Effector memory CD4-positive, alpha-beta T cell (primary cell): ENCODE data around the gene ACTL10.

Experiments
- DNase-seq, 3 donors: peaks; one replicate each; pipeline ENCODE4 v3.0.0-alpha.2; 2020
- H3K27ac ChIP-seq: 2 replicates; pipeline ENCODE4 v1.7.0; 2013; ENCODE audit warnings: mild to moderate bottlenecking, low read length, moderate library complexity; ENCODE audit not compliant: insufficient read depth, poor library complexity, severe bottlenecking
- H3K27me3 ChIP-seq: replicated peaks from 2 replicates; pipeline ENCODE4 v1.7.0; 2013; ENCODE audit warnings: mild to moderate bottlenecking, low read length; ENCODE audit not compliant: insufficient read depth, control insufficient read depth, poor library complexity, severe bottlenecking
- H3K36me3 ChIP-seq: 2 replicates; pipeline ENCODE4 v1.7.0; 2013; ENCODE audit warnings: mild to moderate bottlenecking, low read length, moderate library complexity; ENCODE audit not compliant: control insufficient read depth, insufficient read depth
- H3K4me1 ChIP-seq: 2 replicates; pipeline ENCODE4 v1.7.0; 2013; ENCODE audit warnings: low read length, mild to moderate bottlenecking; ENCODE audit not compliant: control insufficient read depth, insufficient read depth, poor library complexity, severe bottlenecking
- H3K4me3 ChIP-seq: 2 replicates; pipeline ENCODE4 v1.7.0; 2013; ENCODE audit warnings: low read length, low read depth, mild to moderate bottlenecking; ENCODE audit not compliant: insufficient read depth, poor library complexity, severe bottlenecking
- H3K9me3 ChIP-seq: 2 replicates; pipeline ENCODE4 v1.7.0; 2013; ENCODE audit warnings: mild to moderate bottlenecking, low read length, moderate library complexity; ENCODE audit not compliant: control insufficient read depth

Gene ACTL10

GRCh38 chr20:33666293-33667244, at the start of gene ACTL10:
Gene ACTL10 (plus strand): TSS chr20:33666943. CDS start chr20:33667498, 555 bp downstream.
- H3K4me1 ChIP-seq, result peaks cover 40% of the 10 kb centered on the region
- H3K27ac ChIP-seq, result peak within 1 kb of the TSS; percentile 64

GRCh38 chr20:33621717-33622400, 44.9 kb upstream of the ACTL10 start:
- no peak for DNase-seq
- Histone ChIP-seq H3K9me3 (no peaks in the 10 kb centered on the region), H3K36me3 (peaks cover 9% of the 10 kb centered on the region), H3K27me3 (no peaks in the 10 kb centered on the region), H3K27ac (no peak overlapping the region), H3K4me1 (peaks cover 6% of the 10 kb centered on the region), H3K4me3 (no peak overlapping the region)

More at GRCh38 chr20:33666293-33667244, at the start of gene ACTL10:
- peak; percentile 71 to 82 (median 76) for DNase-seq
- H3K27me3 ChIP-seq, result no peaks in the 10 kb centered on the region
- no peaks in the 10 kb centered on the region for H3K36me3 ChIP-seq
- no peaks in the 10 kb centered on the region for H3K9me3 ChIP-seq
- H3K4me3 ChIP-seq, result peak within 1 kb of the TSS; percentile 68

GRCh38 chr20:33622705-33623365, 43.9 kb upstream of the ACTL10 start:
- Histone ChIP-seq H3K9me3 (no peaks in the 10 kb centered on the region), H3K27ac (no peak overlapping the region), H3K36me3 (peaks cover 9% of the 10 kb centered on the region), H3K4me1 (peaks cover 6% of the 10 kb centered on the region), H3K27me3 (no peaks in the 10 kb centered on the region), H3K4me3 (no peak overlapping the region)
- no peak for DNase-seq

DNA sequence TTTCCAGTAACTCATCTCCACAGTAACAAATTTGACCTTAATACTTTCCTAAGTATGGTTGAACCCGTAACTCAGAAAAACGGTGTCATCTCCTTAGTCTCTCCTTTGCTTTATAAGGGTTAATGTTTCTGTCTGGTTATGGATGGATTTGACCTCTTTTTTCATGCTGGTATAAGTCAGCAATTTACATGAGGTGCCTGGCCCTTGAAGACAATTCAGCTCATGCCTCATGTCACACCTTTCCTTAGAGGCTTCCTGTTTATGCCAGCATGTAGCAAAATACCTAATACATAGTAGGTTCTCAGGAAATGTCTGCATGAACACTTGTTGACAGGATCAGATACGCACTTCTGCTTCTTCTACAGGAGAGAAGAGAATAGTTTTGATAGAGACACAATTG, 42.3 kb upstream of the ACTL10 start:
- H3K36me3 ChIP-seq, result peaks cover 14% of the 10 kb centered on the region
- H3K9me3 ChIP-seq, result no peaks in the 10 kb centered on the region
- no peak for DNase-seq
- no peak overlapping the region for H3K4me3 ChIP-seq
- peaks cover 6% of the 10 kb centered on the region for H3K4me1 ChIP-seq
- H3K27me3 ChIP-seq, result no peaks in the 10 kb centered on the region
- H3K27ac ChIP-seq, result no peak overlapping the region

- no peaks in the 10 kb centered on the region for H3K27me3 ChIP-seq
- no peaks in the 10 kb centered on the region for H3K9me3 ChIP-seq
- H3K27ac ChIP-seq, result no peak overlapping the region
- H3K36me3 ChIP-seq, result peaks cover 23% of the 10 kb centered on the region
- no peak for DNase-seq
- H3K4me1 ChIP-seq, result peaks cover 6% of the 10 kb centered on the region
- no peak overlapping the region for H3K4me3 ChIP-seq
Observed at GRCh38 chr20:33626190-33626589, 40.6 kb upstream of the ACTL10 start.

DNA sequence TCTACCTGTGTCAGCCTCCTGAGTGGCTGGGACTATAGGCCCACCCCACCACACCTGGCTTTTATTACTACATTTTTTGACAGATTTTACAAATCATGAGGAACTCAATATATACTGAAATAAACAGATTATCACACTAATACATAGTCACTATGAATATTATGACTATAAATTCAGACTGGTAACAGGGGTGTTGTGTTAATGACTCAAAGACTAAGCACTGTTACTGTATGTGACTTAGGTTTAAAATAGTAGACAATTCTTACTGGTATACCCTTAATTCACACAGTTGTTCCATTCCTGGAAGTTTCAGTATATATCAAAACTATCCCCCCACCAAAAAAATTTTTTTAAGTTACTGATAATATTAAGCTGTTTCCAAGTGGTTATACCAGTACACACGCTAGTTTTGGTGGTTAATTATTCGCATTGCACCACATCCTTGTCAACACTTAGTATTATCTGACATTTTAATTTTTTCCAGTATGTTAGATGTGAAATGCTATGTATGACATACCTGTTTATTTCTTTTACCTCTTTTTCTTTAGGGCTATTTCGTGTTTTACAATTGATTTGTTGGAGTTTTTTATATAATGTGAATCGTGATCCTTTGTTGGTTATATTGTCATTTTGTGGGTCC, 39.0 kb upstream of the ACTL10 start:
- DNase-seq, result no peak
- Histone ChIP-seq H3K36me3 (peaks cover 23% of the 10 kb centered on the region), H3K27ac (no peak overlapping the region), H3K27me3 (no peaks in the 10 kb centered on the region), H3K4me1 (peaks cover 6% of the 10 kb centered on the region), H3K4me3 (no peak overlapping the region), H3K9me3 (no peaks in the 10 kb centered on the region)

GRCh38 chr20:33629533-33629932, 37.2 kb upstream of the ACTL10 start:
- Histone ChIP-seq H3K9me3 (no peaks in the 10 kb centered on the region), H3K27ac (no peak overlapping the region), H3K27me3 (no peaks in the 10 kb centered on the region), H3K36me3 (peaks cover 23% of the 10 kb centered on the region), H3K4me1 (peaks cover 5% of the 10 kb centered on the region), H3K4me3 (no peak overlapping the region)
- no peak for DNase-seq

DNA sequence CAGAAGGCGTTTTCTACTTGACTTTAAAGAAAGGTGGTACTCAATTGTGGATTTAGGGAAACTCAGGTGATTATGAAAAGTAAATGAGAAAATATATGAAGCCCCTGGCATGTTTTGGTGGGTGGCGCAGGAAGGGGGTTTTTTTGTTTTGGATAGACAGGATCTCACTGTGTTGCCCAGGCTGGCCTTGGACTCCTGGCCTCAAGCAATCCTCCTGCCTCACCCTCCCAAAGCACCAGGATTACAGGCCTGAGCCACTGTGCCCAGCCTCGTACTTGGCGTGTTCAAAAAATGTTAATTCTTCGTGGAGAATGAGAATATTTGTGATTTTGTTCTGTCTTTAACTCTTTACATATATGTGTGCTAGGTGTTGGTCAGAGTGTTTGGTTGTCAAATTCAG, 36.8 kb upstream of the ACTL10 start:
- Histone ChIP-seq H3K4me3 (no peak overlapping the region), H3K27me3 (no peaks in the 10 kb centered on the region), H3K9me3 (no peaks in the 10 kb centered on the region), H3K27ac (no peak overlapping the region), H3K4me1 (peaks cover 4% of the 10 kb centered on the region), H3K36me3 (peaks cover 23% of the 10 kb centered on the region)
- no peak for DNase-seq

DNA sequence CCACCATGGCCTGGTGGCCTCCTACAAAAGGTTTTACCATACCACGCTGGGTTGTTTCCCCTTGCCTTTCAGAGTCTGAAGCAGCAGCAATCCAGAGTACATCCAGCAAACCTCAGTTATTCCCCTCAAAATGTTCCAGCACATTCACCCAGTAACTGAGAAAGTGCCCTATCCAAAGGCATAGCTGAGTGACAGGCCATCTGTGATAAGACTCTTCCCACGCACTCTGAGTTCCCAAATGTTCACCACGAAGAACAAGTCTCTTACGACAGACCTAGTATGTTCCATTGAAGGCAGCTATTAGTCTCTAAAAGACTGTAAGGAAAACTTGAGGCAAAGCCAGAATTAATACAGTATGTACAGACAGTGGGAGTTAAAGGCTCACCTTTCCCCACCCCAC, 36.2 kb upstream of the ACTL10 start:
- H3K36me3 ChIP-seq, result peaks cover 23% of the 10 kb centered on the region
- H3K27ac ChIP-seq, result no peak overlapping the region

More for the DNA sequence above, 36.2 kb upstream of the ACTL10 start:
- Histone ChIP-seq H3K4me3 (no peak overlapping the region), H3K27me3 (no peaks in the 10 kb centered on the region), H3K9me3 (no peaks in the 10 kb centered on the region), H3K4me1 (peaks cover 4% of the 10 kb centered on the region)
- DNase-seq, result no peak
